Glutamatergic neuron (in vitro differentiated cells): ENCODE data around the gene JPH4. TPM values are rescaled to one million over a fixed set of nuclear protein-coding genes. Genes with fewer than 3 reads are reported as not detected.

Source experiments
- DNase-seq: peaks from one replicate; pipeline ENCODE4 v3.0.0; 2022
- H3K27ac Mint-ChIP-seq: one replicate; pipeline ENCODE4 v1.8.0; 2020; ENCODE audit warnings: mild to moderate bottlenecking, mixed read lengths, inconsistent platforms; ENCODE audit not compliant: unreplicated experiment
- H3K27me3 Mint-ChIP-seq: one replicate; pipeline ENCODE4 v1.8.0; 2020; ENCODE audit warnings: mild to moderate bottlenecking, moderate library complexity, mixed read lengths, inconsistent platforms; ENCODE audit not compliant: unreplicated experiment
- H3K36me3 Mint-ChIP-seq: one replicate; pipeline ENCODE4 v1.8.0; 2020; ENCODE audit warnings: mild to moderate bottlenecking, mixed read lengths, inconsistent platforms; ENCODE audit not compliant: unreplicated experiment
- H3K4me1 Mint-ChIP-seq: one replicate; pipeline ENCODE4 v1.8.0; 2020; ENCODE audit warnings: mild to moderate bottlenecking, low read depth, mixed read lengths, inconsistent platforms; ENCODE audit not compliant: unreplicated experiment
- H3K4me3 Mint-ChIP-seq: one replicate; pipeline ENCODE4 v1.8.0; 2020; ENCODE audit warnings: mild to moderate bottlenecking, mixed read lengths, inconsistent platforms; ENCODE audit not compliant: unreplicated experiment
- H3K9me3 Mint-ChIP-seq: one replicate; pipeline ENCODE4 v1.8.0; 2020; ENCODE audit warnings: mild to moderate bottlenecking, moderate library complexity, mixed read lengths, inconsistent platforms; ENCODE audit not compliant: unreplicated experiment
- total RNA-seq: library from RNA; stranded (reverse); fragmentation: NEBNext Ultra II Directional; extraction: Animal tissue kit (Norgen Biotek cat#: 25700); gene quantifications from one replicate; pipeline ENCODE4 v1.2.1, GENCODE V29; 2021; ENCODE audit not compliant: unreplicated experiment
- TF ChIP-seq, protein P1 (sequence below): fragments of 200-600 bp; sonication (generic); IDR thresholded peaks from one replicate; pipeline ENCODE4 v1.5.0; 2021; ENCODE audit not compliant: partially characterized antibody, unreplicated experiment

The JPH4 gene
- total RNA-seq, 1 donor from 2014 or later: 52.7 TPM

DNA sequence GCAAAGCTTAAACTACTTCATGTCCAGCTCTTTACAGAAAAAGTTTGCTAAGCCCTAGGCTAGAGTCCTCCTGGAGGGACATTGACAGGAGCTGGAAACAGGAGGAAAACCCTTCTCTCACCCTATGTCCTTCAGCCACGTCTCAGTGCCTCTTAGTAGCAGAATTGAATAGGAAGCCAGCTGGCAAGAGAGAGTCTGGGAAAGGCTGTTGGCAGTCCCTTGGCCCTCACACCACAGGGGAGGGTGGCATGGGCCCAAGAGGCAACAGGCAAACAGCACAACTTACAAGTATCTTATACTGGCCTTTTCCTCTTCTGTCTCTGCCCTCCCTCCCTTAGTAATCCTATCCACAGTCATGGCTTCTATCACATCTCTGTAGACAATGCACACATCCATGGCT, 29.9 kb upstream of the JPH4 start:
- Mint-ChIP-seq H3K4me3 (no peak overlapping the region), H3K27ac (no peak overlapping the region), H3K4me1 (no peaks in the 10 kb centered on the region), H3K27me3 (peaks cover 4% of the 10 kb centered on the region), H3K9me3 (peaks cover 4% of the 10 kb centered on the region), H3K36me3 (no peaks in the 10 kb centered on the region)
- TF ChIP-seq, protein P1, sequence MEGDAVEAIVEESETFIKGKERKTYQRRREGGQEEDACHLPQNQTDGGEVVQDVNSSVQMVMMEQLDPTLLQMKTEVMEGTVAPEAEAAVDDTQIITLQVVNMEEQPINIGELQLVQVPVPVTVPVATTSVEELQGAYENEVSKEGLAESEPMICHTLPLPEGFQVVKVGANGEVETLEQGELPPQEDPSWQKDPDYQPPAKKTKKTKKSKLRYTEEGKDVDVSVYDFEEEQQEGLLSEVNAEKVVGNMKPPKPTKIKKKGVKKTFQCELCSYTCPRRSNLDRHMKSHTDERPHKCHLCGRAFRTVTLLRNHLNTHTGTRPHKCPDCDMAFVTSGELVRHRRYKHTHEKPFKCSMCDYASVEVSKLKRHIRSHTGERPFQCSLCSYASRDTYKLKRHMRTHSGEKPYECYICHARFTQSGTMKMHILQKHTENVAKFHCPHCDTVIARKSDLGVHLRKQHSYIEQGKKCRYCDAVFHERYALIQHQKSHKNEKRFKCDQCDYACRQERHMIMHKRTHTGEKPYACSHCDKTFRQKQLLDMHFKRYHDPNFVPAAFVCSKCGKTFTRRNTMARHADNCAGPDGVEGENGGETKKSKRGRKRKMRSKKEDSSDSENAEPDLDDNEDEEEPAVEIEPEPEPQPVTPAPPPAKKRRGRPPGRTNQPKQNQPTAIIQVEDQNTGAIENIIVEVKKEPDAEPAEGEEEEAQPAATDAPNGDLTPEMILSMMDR: no peak
- no peak for DNase-seq

DNA sequence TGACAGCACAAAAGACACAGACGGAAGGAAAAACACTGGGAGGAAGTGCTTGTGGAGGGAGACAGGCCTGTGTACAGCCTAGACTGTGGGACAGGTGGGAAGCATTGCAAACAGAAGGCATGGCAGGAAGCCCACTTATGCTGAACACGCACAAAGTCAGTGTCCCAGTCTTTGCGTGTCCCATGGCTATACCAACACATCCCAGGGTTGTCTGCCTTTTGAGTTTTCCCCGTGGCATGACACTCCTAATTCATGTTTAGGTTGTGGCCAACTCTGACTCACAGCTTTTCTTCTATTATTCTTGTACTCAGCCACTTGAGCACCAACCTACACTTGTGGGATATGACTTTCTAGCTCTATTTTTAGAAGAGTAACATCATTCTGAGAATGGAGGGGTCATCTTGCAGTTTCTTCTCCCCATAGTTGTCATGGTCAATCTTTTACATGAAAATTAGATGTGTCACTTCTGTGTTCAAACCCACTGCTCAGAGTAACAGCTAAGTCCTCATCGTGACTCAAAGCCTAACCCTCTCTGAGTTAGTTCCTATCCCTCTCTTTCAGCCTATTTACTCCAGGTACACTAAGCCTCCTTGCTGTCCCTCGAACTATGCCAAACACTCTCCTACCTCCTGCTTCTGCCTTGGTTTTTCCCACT, 27.5 kb upstream of the JPH4 start:
- DNase-seq: no peak
- TF ChIP-seq, protein P1: no peak
- H3K27ac Mint-ChIP-seq: no peak overlapping the region
- no peaks in the 10 kb centered on the region for H3K27me3 Mint-ChIP-seq
- H3K4me3 Mint-ChIP-seq: no peak overlapping the region
- H3K4me1 Mint-ChIP-seq: no peaks in the 10 kb centered on the region
- no peaks in the 10 kb centered on the region for H3K36me3 Mint-ChIP-seq
- H3K9me3 Mint-ChIP-seq: peaks cover 5% of the 10 kb centered on the region

DNA sequence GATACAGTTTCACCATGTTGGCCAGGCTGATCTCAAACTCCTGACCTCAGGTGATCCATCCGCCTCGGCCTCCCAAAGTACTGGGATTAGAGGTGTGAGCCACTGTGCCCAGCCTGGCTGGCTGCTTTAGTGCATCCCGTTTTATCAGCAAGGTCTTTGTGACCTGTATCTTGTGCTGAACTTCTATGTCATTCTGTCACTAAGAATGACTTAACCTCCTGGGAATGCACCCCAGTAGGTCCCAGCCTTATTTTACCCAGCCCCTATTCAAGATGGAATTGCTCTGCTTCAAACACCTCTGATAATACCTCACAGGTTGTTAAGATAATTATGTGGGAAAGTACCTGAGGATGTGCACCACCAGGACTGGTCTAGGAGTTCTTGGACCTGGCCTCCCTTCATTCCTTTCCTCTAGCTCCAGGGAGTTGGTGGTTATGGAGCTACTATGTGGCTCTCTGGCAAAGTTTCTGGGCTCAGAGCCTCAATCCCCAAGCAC, 26.1 kb upstream of the JPH4 start:
- Mint-ChIP-seq H3K27me3 (no peaks in the 10 kb centered on the region), H3K27ac (no peak overlapping the region), H3K9me3 (peaks cover 7% of the 10 kb centered on the region), H3K36me3 (no peaks in the 10 kb centered on the region), H3K4me3 (no peak overlapping the region), H3K4me1 (no peaks in the 10 kb centered on the region)
- TF ChIP-seq, protein P1: no peak
- DNase-seq: no peak

DNA sequence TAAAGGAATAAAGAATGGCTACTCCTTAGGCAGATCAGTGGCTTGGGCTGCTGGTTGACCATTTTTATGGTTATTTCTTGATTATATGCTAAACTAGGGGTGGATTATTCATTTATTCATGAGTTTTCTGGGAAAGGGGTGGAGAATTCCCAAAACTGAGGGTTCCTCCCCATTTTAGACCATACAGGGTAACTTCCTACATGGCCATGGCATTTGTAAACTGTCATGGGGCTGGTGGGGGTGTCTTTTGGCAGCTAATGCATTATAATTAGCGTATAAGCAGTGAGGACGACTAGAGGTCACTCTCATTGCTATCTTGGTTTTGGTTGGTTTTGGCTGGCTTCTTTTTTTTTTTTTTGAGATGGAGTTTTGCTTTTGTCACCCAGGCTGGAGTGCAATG, 25.6 kb upstream of the JPH4 start:
- no peak for DNase-seq
- peaks cover 7% of the 10 kb centered on the region for H3K9me3 Mint-ChIP-seq
- H3K4me3 Mint-ChIP-seq: no peak overlapping the region
- TF ChIP-seq, protein P1: no peak
- H3K36me3 Mint-ChIP-seq: no peaks in the 10 kb centered on the region
- no peak overlapping the region for H3K27ac Mint-ChIP-seq
- no peaks in the 10 kb centered on the region for H3K27me3 Mint-ChIP-seq
- no peaks in the 10 kb centered on the region for H3K4me1 Mint-ChIP-seq

DNA sequence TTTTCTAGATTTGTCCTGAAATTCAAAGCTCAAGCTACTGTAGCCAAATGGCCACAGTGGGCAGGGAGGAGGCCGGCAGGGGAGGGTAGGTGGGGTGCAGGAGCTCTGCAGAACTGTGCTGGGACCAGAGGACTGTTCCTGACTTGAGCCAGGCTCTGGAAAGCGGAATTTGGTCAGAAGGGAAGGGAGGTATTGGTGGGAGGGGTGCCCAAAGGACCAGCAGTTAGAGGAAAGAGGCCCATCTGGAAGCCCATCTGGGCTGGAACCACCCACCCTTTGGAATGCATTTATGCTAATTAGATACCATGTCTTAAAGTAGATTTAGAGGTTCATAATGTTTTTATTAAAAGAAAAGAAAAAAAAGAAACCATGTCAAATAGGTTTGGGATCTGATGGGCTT, 24.5 kb upstream of the JPH4 start:
- no peak overlapping the region for H3K27ac Mint-ChIP-seq
- no peaks in the 10 kb centered on the region for H3K36me3 Mint-ChIP-seq
- peaks cover 7% of the 10 kb centered on the region for H3K9me3 Mint-ChIP-seq
- no peaks in the 10 kb centered on the region for H3K27me3 Mint-ChIP-seq
- H3K4me1 Mint-ChIP-seq: no peaks in the 10 kb centered on the region
- TF ChIP-seq, protein P1: no peak
- H3K4me3 Mint-ChIP-seq: no peak overlapping the region
- DNase-seq: no peak
